Measurements from ENCODE around the gene TECPR1. TPM values are rescaled to one million over a fixed set of nuclear protein-coding genes. Genes with fewer than 3 reads are reported as not detected.
"Not testable (repeated sequence)": the region's sequence is repeated elsewhere in the genome, so short reads cannot be mapped to it uniquely, and the experiment has no call there.

Gene TECPR1
- polyA plus RNA-seq, 3 donors from 2014 or later, result 5.2 to 12.3 (median 6.7) TPM

DNA sequence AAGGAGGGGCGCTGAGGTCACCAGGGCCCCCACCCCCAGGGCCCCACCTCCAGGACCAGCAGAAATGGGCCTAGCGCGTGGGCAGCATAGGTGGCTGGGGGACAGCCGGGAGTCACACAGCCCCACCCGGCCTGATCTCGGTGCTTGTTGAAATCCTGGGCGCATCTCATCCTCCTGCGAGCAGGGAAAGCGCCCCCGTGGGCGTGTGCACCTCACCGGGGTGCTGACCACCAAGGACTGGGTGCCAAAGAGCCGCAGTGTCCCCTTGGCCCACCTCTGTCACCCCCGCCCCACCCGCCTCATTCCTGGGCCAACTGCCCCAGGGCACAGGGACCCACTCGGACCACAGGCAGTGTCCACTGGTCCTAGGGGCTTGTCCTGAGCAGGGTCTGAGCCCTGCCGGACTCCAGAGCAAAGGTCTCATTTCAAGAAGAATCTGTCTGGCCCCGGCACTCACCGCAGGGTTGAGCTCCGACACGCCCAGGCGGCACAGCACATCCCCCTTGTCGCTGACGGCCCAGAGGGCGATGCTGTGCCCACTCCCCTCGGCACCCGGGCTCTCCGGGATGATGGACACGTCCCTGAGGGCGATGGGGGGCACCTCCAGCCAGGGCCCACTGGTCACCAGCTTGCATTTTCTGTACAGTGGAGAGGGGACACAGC lies 29.4 kb downstream of the TECPR1 start:
- Mint-ChIP-seq H3K27me3 (ENCODE audit: low read depth in 3 of 3) (peaks cover 0 to 3% (median 0%) of the 10 kb centered on the region in 3 donors), H3K36me3 (peaks cover 0 to 14% (median 11%) of the 10 kb centered on the region in 3 donors), H3K4me3 (no peak overlapping the region), H3K27ac (no peak overlapping the region), H3K9me3 (no peaks in the 10 kb centered on the region), H3K4me1 (peaks cover 0 to 2% of the 10 kb centered on the region in 2 donors)
- DNase-seq, result no peak

DNA sequence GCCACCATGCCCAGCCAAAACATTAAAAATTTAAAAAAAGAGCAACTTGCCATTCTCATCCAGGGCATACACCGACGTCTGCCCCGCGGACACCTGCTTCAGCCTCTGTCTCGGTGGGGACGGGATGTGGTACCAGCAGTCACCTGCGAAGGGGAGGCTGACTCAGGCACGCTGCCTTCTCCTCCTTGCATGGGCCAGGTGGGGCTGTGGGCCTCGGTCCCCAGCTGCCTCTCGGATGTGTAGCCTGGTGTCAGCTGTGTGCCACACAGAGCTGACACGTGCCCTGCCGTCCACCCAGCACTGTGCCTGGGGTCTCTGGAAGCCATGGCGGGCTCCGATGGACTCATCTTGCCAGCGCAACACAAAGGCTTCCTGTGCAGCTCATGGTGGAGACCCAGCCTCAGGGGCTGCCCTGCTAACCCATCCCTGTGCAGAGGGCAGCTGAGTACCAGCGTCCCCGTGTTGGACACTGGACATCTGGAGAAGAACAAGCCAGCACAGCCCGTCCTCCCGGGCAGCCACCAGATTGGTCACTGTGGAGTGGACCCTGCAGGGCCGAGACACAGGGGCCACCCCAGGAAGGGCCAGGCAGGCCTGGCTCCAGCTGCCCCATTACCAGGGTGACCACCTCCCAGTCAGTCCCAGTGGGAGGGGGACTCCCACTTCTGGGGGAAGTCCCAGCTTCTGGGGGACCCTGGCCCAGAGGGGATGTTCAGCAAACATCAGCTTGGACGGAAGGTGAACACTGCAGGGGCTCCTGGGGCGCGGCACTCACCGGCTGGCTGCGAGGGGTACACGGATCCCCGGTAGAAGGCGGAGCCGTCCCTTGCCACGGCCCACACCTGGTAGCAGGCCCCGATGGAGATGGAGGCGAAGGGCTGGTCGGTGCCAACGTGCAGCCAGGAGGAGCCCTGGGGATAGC lies 30.2 kb downstream of the TECPR1 start:
- no peak overlapping the region for H3K4me3 Mint-ChIP-seq
- peaks cover 0 to 14% (median 11%) of the 10 kb centered on the region in 3 donors for H3K36me3 Mint-ChIP-seq

DNA sequence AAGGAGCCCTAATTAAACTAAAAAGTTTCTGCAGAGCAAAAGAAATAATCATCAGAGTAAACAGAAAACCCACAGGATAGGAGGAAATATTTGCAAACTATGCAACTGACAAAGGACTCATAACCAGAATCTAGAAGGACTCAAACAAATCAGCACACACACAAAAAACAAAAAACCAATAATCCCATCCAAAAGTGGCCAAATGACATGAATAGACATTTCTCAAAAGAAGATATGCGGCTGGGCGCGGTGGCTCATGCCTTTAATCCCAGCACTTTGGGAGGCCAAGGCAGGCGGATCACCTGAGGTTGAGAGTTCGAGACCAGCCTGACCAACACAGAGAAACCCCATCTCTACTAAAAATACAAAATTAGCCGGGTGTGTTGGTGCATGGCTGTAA lies 32.6 kb downstream of the TECPR1 start:
- not testable (repeated sequence) for H3K4me1 Mint-ChIP-seq; H3K9me3 Mint-ChIP-seq; H3K27me3 Mint-ChIP-seq (ENCODE audit: low read depth in 3 of 3); H3K4me3 Mint-ChIP-seq; H3K36me3 Mint-ChIP-seq; DNase-seq
- H3K27ac Mint-ChIP-seq, result peak overlapping the region in 2 of 6 donors; percentile 8 to 43

More for the DNA sequence above, 30.2 kb downstream of the TECPR1 start:
- Mint-ChIP-seq H3K27ac (no peak overlapping the region), H3K4me1 (peaks cover 0 to 2% of the 10 kb centered on the region in 2 donors), H3K27me3 (ENCODE audit: low read depth in 3 of 3) (peaks cover 0 to 3% (median 0%) of the 10 kb centered on the region in 3 donors), H3K9me3 (no peaks in the 10 kb centered on the region)
- DNase-seq, result no peak

DNA sequence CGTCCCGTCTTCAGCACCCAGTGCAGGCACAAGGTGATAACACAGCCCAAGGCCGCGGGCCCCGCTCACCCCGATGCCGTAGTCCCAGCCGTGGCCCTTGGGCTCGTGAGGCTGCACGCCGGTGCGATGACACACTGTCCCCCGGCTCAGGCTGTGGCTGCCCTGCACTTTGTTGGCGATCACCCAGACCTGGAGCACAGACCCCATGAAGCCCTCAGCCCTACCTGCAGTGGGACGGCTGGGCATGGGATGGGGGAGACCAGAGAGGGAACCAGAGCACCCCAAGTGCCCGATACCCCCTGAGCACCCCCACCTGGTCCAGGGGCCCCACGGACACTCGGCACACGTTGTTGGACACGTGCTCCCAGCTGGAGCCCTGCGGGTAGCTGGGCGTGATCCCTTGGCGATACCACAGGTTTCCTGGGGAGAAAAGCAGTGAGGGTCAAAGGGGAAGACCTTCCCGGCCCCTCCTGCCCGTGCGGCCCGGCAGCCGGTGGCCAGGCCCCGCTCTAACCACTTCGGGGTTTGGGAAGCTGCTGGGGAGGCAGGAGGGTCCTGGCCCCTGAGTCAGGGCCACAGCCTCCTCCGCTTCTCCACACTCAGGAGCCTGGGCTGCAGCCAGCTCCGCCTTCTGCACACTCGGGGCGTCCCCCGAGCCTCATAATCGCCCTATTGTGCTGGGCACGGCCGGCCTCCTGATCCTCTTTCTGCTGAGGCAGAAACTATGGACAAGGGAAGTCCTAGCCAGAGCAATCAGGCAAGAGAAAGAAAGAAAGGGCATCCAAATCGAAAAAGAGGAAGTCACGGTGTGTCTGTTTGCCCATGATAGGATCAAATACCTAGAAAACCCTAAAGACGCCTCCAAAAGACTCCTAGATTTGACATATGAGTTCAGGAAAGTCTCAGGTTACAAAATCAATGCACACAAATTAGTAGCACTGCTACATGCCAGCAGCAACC lies 34.1 kb downstream of the TECPR1 start:
- no peaks in the 10 kb centered on the region for H3K27me3 Mint-ChIP-seq (ENCODE audit: low read depth in 3 of 3)
- no peak overlapping the region for H3K4me3 Mint-ChIP-seq
- H3K9me3 Mint-ChIP-seq, result no peaks in the 10 kb centered on the region
- H3K27ac Mint-ChIP-seq, result no peak overlapping the region
- H3K36me3 Mint-ChIP-seq, result peaks cover 0 to 7% (median 7%) of the 10 kb centered on the region in 3 donors
- peaks cover 0 to 2% of the 10 kb centered on the region in 2 donors for H3K4me1 Mint-ChIP-seq
- no peak for DNase-seq

DNA sequence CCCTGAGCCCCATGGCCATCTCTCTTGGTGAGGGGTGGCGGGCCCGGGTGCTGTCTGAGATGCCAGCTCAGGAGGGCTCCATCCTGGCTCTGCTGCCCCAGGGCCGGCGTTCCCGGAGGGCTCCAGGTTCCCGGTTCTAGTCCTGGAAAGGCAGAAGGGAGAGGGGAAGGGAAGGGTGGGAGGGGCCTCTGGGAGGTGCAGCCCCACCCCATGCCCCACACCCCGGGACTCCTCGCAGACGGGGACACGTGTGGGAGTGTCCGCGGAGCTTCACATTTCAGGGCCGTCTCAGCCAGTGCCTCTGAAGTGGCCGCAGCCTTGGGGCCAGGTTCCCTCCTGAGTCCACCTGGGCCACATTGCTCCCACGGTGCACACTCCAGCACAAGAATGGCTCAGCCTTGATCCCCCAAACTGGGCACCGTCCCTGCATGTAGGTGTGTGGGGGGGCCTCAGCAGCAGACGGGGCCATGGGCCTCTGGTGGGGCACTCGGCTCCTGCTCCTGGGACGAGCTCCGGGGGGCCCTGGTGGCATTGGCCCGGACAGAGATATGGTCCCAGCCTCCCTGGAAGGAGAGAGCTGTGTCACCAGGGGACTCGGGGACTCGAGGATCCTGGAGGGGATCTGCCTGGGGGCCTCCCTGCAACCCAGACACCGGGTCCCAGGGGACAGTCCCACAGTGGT lies 35.0 kb downstream of the TECPR1 start:
- no peaks in the 10 kb centered on the region for H3K9me3 Mint-ChIP-seq
- H3K4me3 Mint-ChIP-seq, result no peak overlapping the region
- H3K27ac Mint-ChIP-seq, result no peak overlapping the region
- peaks cover 0 to 2% of the 10 kb centered on the region in 2 donors for H3K4me1 Mint-ChIP-seq
- peaks cover 0 to 7% (median 7%) of the 10 kb centered on the region in 3 donors for H3K36me3 Mint-ChIP-seq
- no peak for DNase-seq
- H3K27me3 Mint-ChIP-seq (ENCODE audit: low read depth in 3 of 3), result no peaks in the 10 kb centered on the region

DNA sequence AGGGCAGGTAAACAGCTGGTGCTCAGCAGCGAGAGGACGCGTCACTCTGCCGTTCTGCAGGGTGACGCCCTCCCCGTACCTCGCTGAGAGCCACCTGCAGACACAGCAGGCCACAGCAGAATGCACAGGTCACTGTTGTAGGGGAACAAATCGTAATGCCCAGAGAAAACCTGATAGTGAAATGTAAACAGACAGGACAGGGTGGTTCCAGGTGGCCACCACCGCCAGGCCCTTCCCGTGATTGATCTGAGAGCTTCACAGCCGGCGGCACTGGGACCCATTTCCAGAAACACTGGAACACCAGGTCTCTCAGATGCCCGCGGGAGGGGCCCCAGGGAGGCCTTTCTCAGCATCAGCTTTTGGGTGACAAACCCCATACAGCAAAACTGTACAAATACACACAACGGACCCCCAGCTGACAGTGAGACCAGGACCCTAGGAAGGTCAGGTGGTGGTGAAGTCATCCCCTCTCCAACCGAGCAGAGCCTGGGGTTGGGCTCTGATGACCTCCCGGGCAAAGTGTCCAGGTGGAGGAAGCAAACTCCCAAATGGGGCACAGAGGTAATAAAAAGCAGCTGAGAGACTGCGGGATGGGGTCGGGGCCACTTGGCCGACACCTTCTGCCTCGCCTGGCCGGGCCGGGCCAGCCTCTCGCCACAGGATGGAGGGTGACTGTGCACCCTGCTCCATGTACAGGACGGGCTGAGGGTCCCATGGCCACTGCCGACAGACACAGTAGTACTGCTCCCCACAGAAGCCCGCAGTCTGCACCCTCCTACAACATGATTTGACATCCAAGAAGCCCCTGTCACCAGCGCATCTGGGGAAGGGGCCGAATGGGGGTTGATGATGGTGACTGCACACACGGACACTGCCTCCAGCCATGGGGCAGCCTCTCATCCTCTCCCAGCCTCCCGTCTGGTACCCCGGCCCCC lies 36.2 kb downstream of the TECPR1 start:
- H3K4me3 Mint-ChIP-seq, result no peak overlapping the region
- H3K36me3 Mint-ChIP-seq, result peaks cover 0 to 7% (median 7%) of the 10 kb centered on the region in 3 donors
- peaks cover 0 to 2% (median 0%) of the 10 kb centered on the region in 3 donors for H3K27me3 Mint-ChIP-seq (ENCODE audit: low read depth in 3 of 3)
- DNase-seq, result no peak
- H3K27ac Mint-ChIP-seq, result peak overlapping the region in 1 of 6 donors; percentile 67
- no peaks in the 10 kb centered on the region for H3K9me3 Mint-ChIP-seq
- peaks cover 0 to 5% of the 10 kb centered on the region in 2 donors for H3K4me1 Mint-ChIP-seq

DNA sequence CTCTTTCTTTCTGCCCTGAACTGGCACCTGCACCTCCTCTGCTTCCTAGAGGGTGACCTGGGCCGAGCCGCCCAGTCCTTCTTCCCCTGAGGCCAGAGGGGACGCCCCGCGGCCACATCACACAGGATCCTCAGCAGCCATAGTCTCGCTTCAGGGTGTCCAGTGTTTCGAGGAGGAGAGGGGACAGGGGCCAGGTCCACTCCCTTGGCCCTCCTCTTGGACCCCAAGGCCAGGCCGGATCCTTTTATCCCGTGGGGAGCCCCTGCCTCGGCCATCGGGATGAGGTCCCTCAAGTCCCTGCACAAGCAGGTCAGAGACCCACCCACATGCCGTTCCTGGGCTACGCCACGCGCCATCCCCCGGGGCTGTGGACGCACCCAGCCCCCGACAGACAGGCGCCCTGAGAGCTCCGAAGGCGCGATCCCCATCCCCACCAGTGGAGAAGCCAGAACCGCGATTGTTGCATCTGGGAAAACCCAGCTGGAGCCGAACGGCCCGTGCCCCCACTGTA lies 37.2 kb downstream of the TECPR1 start:
- peaks cover 0 to 6% of the 10 kb centered on the region in 2 donors for H3K4me1 Mint-ChIP-seq
- no peak overlapping the region for H3K27ac Mint-ChIP-seq
- no peaks in the 10 kb centered on the region for H3K9me3 Mint-ChIP-seq
- no peak overlapping the region for H3K4me3 Mint-ChIP-seq
- no peak for DNase-seq
- H3K27me3 Mint-ChIP-seq (ENCODE audit: low read depth in 3 of 3), result peaks cover 0 to 2% (median 2%) of the 10 kb centered on the region in 3 donors
- peaks cover 0 to 7% (median 7%) of the 10 kb centered on the region in 3 donors for H3K36me3 Mint-ChIP-seq

DNA sequence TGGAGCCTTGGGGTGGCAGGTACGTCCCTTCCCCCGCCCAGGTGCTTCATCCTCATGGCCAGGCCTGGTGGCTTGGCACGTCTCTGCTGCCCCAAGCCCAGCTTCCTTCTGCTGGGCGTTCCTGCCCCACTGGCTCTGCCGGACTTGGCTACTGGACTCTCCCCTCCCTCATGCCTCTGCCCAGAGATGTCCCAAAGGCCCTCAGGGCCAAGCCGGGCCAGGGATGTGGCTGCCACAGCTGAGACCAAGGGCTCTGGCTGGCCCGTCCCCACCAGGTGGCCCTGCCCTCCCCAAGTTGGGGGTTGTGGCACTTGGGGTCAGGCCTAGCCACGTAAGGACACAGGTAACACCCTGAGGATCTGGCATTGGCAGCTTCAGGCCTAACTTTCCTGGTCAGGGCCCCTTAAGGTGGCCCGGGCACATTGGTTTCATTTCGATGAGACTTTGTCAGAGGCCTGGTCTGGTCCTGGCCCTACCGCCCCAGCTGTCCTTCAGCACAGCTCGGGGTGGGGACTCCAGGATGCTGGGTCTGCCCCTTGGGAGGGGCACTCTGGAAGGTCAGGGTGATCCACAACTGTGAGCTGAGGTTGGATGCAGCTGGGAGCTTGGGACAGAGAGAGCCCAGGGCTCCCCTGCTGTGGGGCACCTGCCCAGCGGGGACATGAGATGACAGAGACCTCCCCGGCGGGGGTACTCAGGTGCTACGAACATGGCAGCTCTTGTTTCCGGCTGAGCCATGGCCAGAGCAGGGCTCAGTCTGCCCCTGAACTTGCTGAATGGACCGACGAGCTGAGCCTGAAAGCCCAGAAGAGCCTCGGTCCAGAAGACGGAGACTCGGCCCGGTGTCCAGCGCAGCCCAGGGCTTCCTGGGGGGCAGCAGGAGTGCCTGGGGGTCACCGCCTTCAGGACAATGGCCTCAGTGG lies 37.9 kb downstream of the TECPR1 start:
- peaks cover 0 to 6% (median 2%) of the 10 kb centered on the region in 3 donors for H3K27me3 Mint-ChIP-seq (ENCODE audit: low read depth in 3 of 3)
- H3K27ac Mint-ChIP-seq, result no peak overlapping the region
- no peaks in the 10 kb centered on the region for H3K9me3 Mint-ChIP-seq
- H3K4me1 Mint-ChIP-seq, result peaks cover 0 to 10% of the 10 kb centered on the region in 2 donors
- peaks cover 0 to 5% (median 5%) of the 10 kb centered on the region in 3 donors for H3K36me3 Mint-ChIP-seq
- no peak for DNase-seq
- H3K4me3 Mint-ChIP-seq, result no peak overlapping the region

DNA sequence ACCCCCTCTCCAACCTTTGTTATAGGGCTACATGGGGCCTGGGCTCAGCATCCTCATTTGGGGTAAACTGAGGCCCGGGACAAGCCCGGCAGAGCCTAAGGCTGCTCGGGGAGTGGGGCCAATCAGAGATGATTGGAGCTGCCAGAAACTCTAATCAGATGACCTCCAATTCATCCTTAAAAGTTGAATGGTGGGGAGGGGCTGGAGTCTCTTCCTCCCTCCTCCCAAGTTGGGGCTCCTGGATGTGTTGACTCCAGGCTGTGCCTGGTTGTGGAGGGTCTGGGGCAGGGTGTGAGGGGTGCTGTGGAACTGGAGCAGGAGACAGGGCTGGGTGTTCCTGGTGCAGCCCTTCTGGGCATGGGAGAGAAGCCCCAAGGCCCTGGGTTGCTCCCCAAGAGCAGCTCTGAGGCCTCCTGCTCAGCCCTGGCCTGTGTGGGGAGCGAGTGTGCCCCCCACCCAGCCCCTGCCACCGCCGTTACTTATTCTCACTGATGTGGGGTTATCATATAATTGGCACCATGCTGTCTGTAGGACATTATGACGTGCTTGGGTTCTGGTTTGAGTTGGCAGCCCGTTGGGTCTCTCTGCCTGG lies 38.6 kb downstream of the TECPR1 start:
- Mint-ChIP-seq H3K27me3 (ENCODE audit: low read depth in 3 of 3) (peaks cover 0 to 6% (median 2%) of the 10 kb centered on the region in 3 donors), H3K4me3 (no peak overlapping the region), H3K27ac (no peak overlapping the region), H3K36me3 (peaks cover 0 to 5% (median 0%) of the 10 kb centered on the region in 3 donors), H3K9me3 (no peaks in the 10 kb centered on the region), H3K4me1 (peaks cover 0 to 9% of the 10 kb centered on the region in 2 donors)
- DNase-seq, result no peak

DNA sequence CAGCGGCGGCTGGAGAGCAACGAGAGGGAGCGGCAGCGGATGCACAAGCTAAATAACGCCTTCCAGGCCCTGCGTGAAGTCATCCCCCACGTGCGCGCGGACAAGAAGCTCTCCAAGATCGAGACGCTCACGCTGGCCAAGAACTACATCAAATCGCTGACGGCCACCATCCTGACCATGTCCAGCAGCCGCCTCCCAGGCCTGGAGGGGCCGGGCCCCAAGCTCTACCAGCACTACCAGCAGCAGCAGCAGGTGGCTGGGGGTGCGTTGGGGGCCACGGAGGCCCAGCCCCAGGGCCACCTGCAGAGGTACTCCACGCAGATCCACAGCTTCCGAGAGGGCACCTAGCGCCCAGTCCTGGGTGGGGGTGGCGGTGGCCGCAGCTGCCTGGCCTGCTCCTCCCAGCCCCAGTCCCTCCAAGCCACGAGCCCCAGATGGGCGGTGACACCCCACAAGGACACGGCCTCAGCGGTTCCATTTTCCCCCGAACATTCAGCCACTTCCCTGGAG lies 39.4 kb downstream of the TECPR1 start:
- Mint-ChIP-seq H3K27ac (no peak overlapping the region), H3K4me3 (peak overlapping the region in 3 of 5 donors; percentile 17 to 44 (median 42)), H3K4me1 (peaks cover 0 to 8% of the 10 kb centered on the region in 2 donors), H3K9me3 (no peaks in the 10 kb centered on the region), H3K27me3 (ENCODE audit: low read depth in 3 of 3) (peaks cover 0 to 6% (median 2%) of the 10 kb centered on the region in 3 donors), H3K36me3 (peaks cover under 1 to 6% (median 5%) of the 10 kb centered on the region in 3 donors)
- DNase-seq, result no peak
